ENCODE measurements around the gene THAP4.
A peak's percentile ranks its signal among the peaks of the same experiment; 100 is the strongest.

The THAP4 gene

GRCh38 chr2:241637795-241638660 lies 1.1 kb upstream of the THAP4 start:
- no peaks in the 10 kb centered on the region for H3K9me3 ChIP-seq (ENCODE audit: insufficient read depth, low read length)
- H3K9ac ChIP-seq (ENCODE audit: low read length): peak overlapping the region; percentile 57
- peaks cover 13% of the 10 kb centered on the region for H3K4me1 ChIP-seq (ENCODE audit: low read length)
- H4K20me1 ChIP-seq (ENCODE audit: insufficient read depth, low read length): no peaks in the 10 kb centered on the region
- peak overlapping the region; percentile 74 for H3K4me2 ChIP-seq (ENCODE audit: low read length)
- no peak overlapping the region for H3K27ac ChIP-seq (ENCODE audit: low read length)
- H3K36me3 ChIP-seq (replicated peaks; ENCODE audit: low read depth, low read length): peaks cover 19% of the 10 kb centered on the region
- H3K27me3 ChIP-seq (ENCODE audit: low read depth, low read length): no peaks in the 10 kb centered on the region
- peaks cover 84% of the 10 kb centered on the region for H3K79me2 ChIP-seq (ENCODE audit: low read length)
- H2AFZ ChIP-seq (ENCODE audit: low read depth, low read length): no peak overlapping the region
- peak overlapping the region; percentile 87 for H3K4me3 ChIP-seq (ENCODE audit: low read length)
- no peak for TF ChIP-seq EZH2phosphoT487 (IDR thresholded peaks at IDR 0.05; ENCODE audit: low read depth)
- no peak for TF ChIP-seq CTCF (IDR thresholded peaks at IDR 0.05; ENCODE audit: low read depth, low read length)

- Histone ChIP-seq H3K36me3 (replicated peaks; ENCODE audit: low read depth, low read length) (peaks cover 23% of the 10 kb centered on the region), H3K9ac (ENCODE audit: low read length) (peak overlapping the region; percentile 82), H2AFZ (ENCODE audit: low read depth, low read length) (no peak overlapping the region), H3K4me3 (ENCODE audit: low read length) (peak overlapping the region; percentile 87), H3K79me2 (ENCODE audit: low read length) (peaks cover 79% of the 10 kb centered on the region), H3K4me2 (ENCODE audit: low read length) (peak overlapping the region; percentile 96), H3K9me3 (ENCODE audit: insufficient read depth, low read length) (no peaks in the 10 kb centered on the region), H3K27me3 (ENCODE audit: low read depth, low read length) (no peaks in the 10 kb centered on the region), H3K27ac (ENCODE audit: low read length) (peak overlapping the region; percentile 11; the same call in 1 of the 2 replicates), H4K20me1 (ENCODE audit: insufficient read depth, low read length) (no peaks in the 10 kb centered on the region), H3K4me1 (ENCODE audit: low read length) (peaks cover 13% of the 10 kb centered on the region)
- TF ChIP-seq CTCF (IDR thresholded peaks at IDR 0.05; ENCODE audit: low read depth, low read length) (no peak), EZH2phosphoT487 (IDR thresholded peaks at IDR 0.05; ENCODE audit: low read depth) (no peak)
These were observed 558 bp downstream of the THAP4 start for GRCh38 chr2:241636182-241637017.

- no peaks in the 10 kb centered on the region for H3K9me3 ChIP-seq (ENCODE audit: insufficient read depth, low read length)
- peaks cover 23% of the 10 kb centered on the region for H3K36me3 ChIP-seq (replicated peaks; ENCODE audit: low read depth, low read length)
- H4K20me1 ChIP-seq (ENCODE audit: insufficient read depth, low read length): no peaks in the 10 kb centered on the region
- H3K4me1 ChIP-seq (ENCODE audit: low read length): peaks cover 13% of the 10 kb centered on the region
- TF ChIP-seq EZH2phosphoT487 (IDR thresholded peaks at IDR 0.05; ENCODE audit: low read depth) (no peak), CTCF (IDR thresholded peaks at IDR 0.05; ENCODE audit: low read depth, low read length) (no peak)
- no peak overlapping the region for H2AFZ ChIP-seq (ENCODE audit: low read depth, low read length)
- H3K27ac ChIP-seq (ENCODE audit: low read length): no peak overlapping the region
- H3K9ac ChIP-seq (ENCODE audit: low read length): peak overlapping the region; percentile 74
- H3K79me2 ChIP-seq (ENCODE audit: low read length): peaks cover 79% of the 10 kb centered on the region
- H3K4me2 ChIP-seq (ENCODE audit: low read length): peak overlapping the region; percentile 96
- H3K4me3 ChIP-seq (ENCODE audit: low read length): peak overlapping the region; percentile 87
- H3K27me3 ChIP-seq (ENCODE audit: low read depth, low read length): no peaks in the 10 kb centered on the region
These were observed 1.2 kb downstream of the THAP4 start for GRCh38 chr2:241635756-241636155.

- peaks cover 68% of the 10 kb centered on the region for H3K79me2 ChIP-seq (ENCODE audit: low read length)
- no peak overlapping the region for H3K4me3 ChIP-seq (ENCODE audit: low read length)
- H3K9me3 ChIP-seq (ENCODE audit: insufficient read depth, low read length): no peaks in the 10 kb centered on the region
- H3K27me3 ChIP-seq (ENCODE audit: low read depth, low read length): no peaks in the 10 kb centered on the region
- peaks cover 9% of the 10 kb centered on the region for H3K4me1 ChIP-seq (ENCODE audit: low read length)
- H4K20me1 ChIP-seq (ENCODE audit: insufficient read depth, low read length): no peaks in the 10 kb centered on the region
- no peak overlapping the region for H3K4me2 ChIP-seq (ENCODE audit: low read length)
- peaks cover 4% of the 10 kb centered on the region for H3K36me3 ChIP-seq (replicated peaks; ENCODE audit: low read depth, low read length)
- TF ChIP-seq CTCF (IDR thresholded peaks at IDR 0.05; ENCODE audit: low read depth, low read length) (no peak), EZH2phosphoT487 (IDR thresholded peaks at IDR 0.05; ENCODE audit: low read depth) (no peak)
- no peak overlapping the region for H3K9ac ChIP-seq (ENCODE audit: low read length)
- H2AFZ ChIP-seq (ENCODE audit: low read depth, low read length): no peak overlapping the region
- H3K27ac ChIP-seq (ENCODE audit: low read length): no peak overlapping the region
These were observed 3.4 kb downstream of the THAP4 start for GRCh38 chr2:241633561-241633960.
